Epithelial cell of alveolus of lung (primary cell): ENCODE data around the gene MFSD6. TPM values are rescaled to one million over a fixed set of nuclear protein-coding genes. Genes with fewer than 3 reads are reported as not detected.

Experiments
- total RNA-seq: library from RNA; depleted of rRNA; stranded (reverse); fragments of >200 nt; gene quantifications from 2 replicates; pipeline ENCODE4 v1.2.1, GENCODE V29; 2015

Gene MFSD6
- 8.3 and 15.3 TPM in 2 replicates for total RNA-seq

DNA sequence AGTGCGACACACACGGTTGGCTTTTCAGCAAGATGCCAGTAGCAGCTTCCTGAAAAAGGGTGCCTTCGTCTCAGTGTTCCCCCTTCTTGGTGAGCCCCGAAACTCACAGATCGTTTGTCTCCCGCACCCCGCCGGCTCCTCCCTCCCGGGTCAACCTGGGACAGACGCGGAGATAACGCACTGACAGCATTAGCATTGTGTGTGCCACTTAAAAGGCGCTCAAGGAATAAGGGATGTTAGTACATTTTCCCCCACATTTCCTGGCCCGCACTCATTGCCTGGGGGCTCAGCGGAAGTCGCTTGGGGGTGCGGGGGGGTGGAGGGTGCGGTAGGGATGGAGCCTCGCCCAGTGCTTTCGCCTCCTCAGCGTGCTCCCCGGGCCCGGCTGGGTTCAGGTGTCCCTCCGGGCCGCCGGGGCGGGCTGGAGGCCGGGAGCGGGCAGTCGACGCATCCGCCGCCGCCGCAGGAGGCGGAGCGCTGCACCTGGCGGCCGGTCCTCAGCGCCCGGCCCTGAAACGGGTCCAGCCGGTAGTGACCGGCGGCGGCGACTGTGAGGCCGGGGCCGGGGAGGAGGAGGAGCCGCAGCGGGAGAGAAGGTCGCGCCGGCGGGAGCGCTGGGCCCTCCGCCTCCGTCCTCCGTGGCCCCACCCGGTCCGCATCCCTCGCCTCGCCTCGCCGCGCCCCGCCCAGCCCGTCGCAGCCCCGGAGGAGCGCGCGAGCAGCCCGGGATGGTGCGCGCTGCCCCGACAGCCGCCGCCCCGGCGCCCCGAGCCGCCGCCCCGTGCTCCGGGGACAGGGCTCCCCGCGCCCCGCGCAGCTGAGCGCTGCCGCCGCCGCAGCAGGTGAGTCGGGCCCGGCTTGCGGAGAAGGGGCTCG is at the start of gene MFSD6:
Gene MFSD6 (plus strand): TSS at position 694 of the 876 bp plus-strand sequence. CDS start 27,675 bp downstream, outside the sequence.

DNA sequence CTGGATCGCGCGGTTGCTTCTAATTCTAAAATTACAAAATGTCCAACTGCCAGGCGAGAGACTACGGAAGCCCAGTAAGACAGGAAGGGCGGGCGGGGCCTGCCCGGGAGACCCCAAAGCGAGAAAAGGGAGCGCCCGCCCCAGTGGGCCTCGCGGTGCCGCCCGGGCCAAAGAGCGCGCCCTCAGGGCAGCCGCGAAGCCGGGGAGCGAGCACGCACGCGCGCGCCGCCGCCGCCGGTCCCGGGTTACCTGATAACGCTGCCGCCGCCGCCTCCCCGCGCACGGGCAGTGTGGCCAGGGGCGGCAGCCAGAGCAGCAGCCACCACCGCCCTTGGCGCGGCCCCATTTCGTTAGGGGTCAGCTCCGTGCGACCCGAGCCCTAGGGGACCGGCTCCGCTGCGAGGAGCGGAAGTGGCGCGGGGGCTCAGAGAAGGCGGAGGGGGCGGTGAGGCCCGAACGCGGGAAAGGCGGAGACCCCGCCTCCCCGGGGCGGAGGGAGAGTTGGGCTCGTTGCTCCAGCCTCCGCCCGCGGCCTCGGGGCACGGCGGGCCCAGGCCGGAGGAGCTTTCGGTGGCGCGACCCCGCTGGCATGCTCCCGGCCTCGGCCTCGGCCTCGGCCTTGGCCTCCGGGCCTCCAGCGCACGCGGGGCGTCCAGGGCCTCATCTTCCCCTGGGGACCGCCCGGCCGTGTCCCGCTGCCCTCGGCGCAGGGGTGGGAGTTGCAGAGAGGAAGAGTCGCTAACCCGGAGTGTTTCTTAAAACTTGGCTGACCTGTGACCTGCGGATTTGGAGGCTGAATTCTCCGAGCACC is 126.4 kb downstream of the MFSD6 start, which contains the start of gene NEMP2:
Gene NEMP2 (minus strand): TSS at position 413 of the 811 bp plus-strand sequence. CDS start 67 bp downstream, at position 346.

Other genes starting within 250 kb of the MFSD6 start
- 5.9 and 6.0 TPM in 2 replicates for gene HIBCH, start 88.5 kb upstream of the MFSD6 start, total RNA-seq
- gene INPP1, start 64.8 kb upstream of the MFSD6 start, total RNA-seq, result 12.2 and 18.0 TPM in 2 replicates
- 3.0 and 6.9 TPM in 2 replicates for gene NEMP2, start 126.4 kb downstream of the MFSD6 start, total RNA-seq
- gene NAB1, start 240.7 kb downstream of the MFSD6 start, total RNA-seq, result 25.8 and 49.3 TPM in 2 replicates